CD14-positive monocyte (primary cell): ENCODE results near the gene SLC30A10. TPM values are rescaled to one million over a fixed set of nuclear protein-coding genes. Genes with fewer than 3 reads are reported as not detected.

Source experiments
- DNase-seq, 3 donors: peaks; one replicate each; pipeline ENCODE4 v3.0.0-alpha.2; 2011 to 2022
- H2AFZ ChIP-seq: 2 replicates; pipeline ENCODE4 v1.6.0; 2012; ENCODE audit warnings: mild to moderate bottlenecking, low read depth, low read length, inconsistent platforms; ENCODE audit not compliant: insufficient read depth, poor library complexity, severe bottlenecking
- H3K27ac ChIP-seq, 2 donors: 1 replicate in 1 of 2; 2 replicates in 1 of 2; pipeline ENCODE4 v1.5.1; 2012 to 2013; ENCODE audit warnings: low read length in 2 of 2, control low read depth in 1 of 2, inconsistent platforms in 1 of 2, low read depth in 1 of 2, mild to moderate bottlenecking in 1 of 2
- H3K27me3 ChIP-seq, 2 donors: one replicate each; pipeline versions ENCODE4 v1.6.0 to v1.6.1; 2011 to 2013; ENCODE audit warnings: low read length in 2 of 2; ENCODE audit not compliant: control insufficient read depth in 2 of 2, insufficient read depth in 2 of 2
- H3K36me3 ChIP-seq, 2 donors: replicated peaks in 1 of 2; 1 replicate in 1 of 2; 2 replicates in 1 of 2; pipeline versions ENCODE4 v1.5.1 to v1.6.1; 2012 to 2013; ENCODE audit warnings: low read length in 2 of 2, control low read depth in 1 of 2, inconsistent platforms in 1 of 2, mild to moderate bottlenecking in 1 of 2; ENCODE audit not compliant: insufficient read depth in 2 of 2, control insufficient read depth in 1 of 2
- H3K4me1 ChIP-seq, 2 donors: 1 replicate in 1 of 2; 2 replicates in 1 of 2; pipeline versions ENCODE4 v1.5.1 to v1.6.1; 2012 to 2013; ENCODE audit warnings: low read length in 2 of 2, control low read depth in 1 of 2, inconsistent platforms in 1 of 2, mild to moderate bottlenecking in 1 of 2, moderate library complexity in 1 of 2; ENCODE audit not compliant: insufficient read depth in 2 of 2, control insufficient read depth in 1 of 2
- H3K4me2 ChIP-seq: replicated peaks from 2 replicates; pipeline ENCODE3; 2012; ENCODE audit warnings: low read length, moderate library complexity, mild to moderate bottlenecking; ENCODE audit not compliant: poor library complexity, severe bottlenecking; ENCODE audit errors: extremely low read depth
- H3K4me3 ChIP-seq, 3 experiments: fragments of 200-600 bp in 1 of 3; sonication (generic) in 1 of 3; replicated peaks in 1 of 3; 1 replicate in 2 of 3; 2 replicates in 1 of 3; pipeline ENCODE4 v1.5.1; 2011 to 2013; ENCODE audit warnings: low read length in 3 of 3, mild to moderate bottlenecking in 3 of 3, control low read depth in 2 of 3, low read depth in 2 of 3, inconsistent platforms in 1 of 3, moderate library complexity in 1 of 3
- H3K79me2 ChIP-seq: 2 replicates; pipeline ENCODE4 v1.6.0; 2012; ENCODE audit warnings: mild to moderate bottlenecking, control low read depth, inconsistent platforms, low read length, moderate library complexity; ENCODE audit not compliant: insufficient read depth
- H3K9ac ChIP-seq: 2 replicates; pipeline ENCODE4 v1.6.0; 2017; ENCODE audit warnings: low read length, mild to moderate bottlenecking; ENCODE audit not compliant: insufficient read depth, poor library complexity, severe bottlenecking
- H3K9me3 ChIP-seq, 2 donors: replicated peaks in 1 of 2; 1 replicate in 1 of 2; 2 replicates in 1 of 2; pipeline versions ENCODE4 v1.5.1 to v1.6.1; 2012 to 2013; ENCODE audit warnings: low read length in 2 of 2, control low read depth in 1 of 2; ENCODE audit not compliant: control insufficient read depth in 1 of 2, insufficient read depth in 1 of 2
- H4K20me1 ChIP-seq: 2 replicates; pipeline ENCODE4 v1.6.0; 2012; ENCODE audit warnings: mild to moderate bottlenecking, low read length, control low read depth, moderate library complexity; ENCODE audit not compliant: insufficient read depth
- H3K27ac Mint-ChIP-seq, 7 donors: one replicate each; pipeline ENCODE4 v1.8.0; 2020; ENCODE audit warnings: mild to moderate bottlenecking in 7 of 7, mixed read lengths in 7 of 7, moderate library complexity in 6 of 7, inconsistent platforms in 2 of 7
- H3K27me3 Mint-ChIP-seq, 3 donors: one replicate each; pipeline ENCODE4 v1.8.0; 2021 to 2022; ENCODE audit warnings: low read depth in 3 of 3, mild to moderate bottlenecking in 3 of 3, mixed read lengths in 3 of 3, moderate library complexity in 3 of 3, inconsistent platforms in 1 of 3
- H3K36me3 Mint-ChIP-seq, 2 donors: one replicate each; pipeline ENCODE4 v1.8.0; 2020; ENCODE audit warnings: mixed read lengths in 2 of 2, inconsistent platforms in 1 of 2, mild to moderate bottlenecking in 1 of 2
- H3K4me1 Mint-ChIP-seq: one replicate; pipeline ENCODE4 v1.8.0; 2020; ENCODE audit warnings: mild to moderate bottlenecking, mixed read lengths
- H3K4me3 Mint-ChIP-seq, 2 donors: one replicate each; pipeline ENCODE4 v1.8.0; 2020; ENCODE audit warnings: mild to moderate bottlenecking in 2 of 2, mixed read lengths in 2 of 2, moderate library complexity in 1 of 2
- H3K9me3 Mint-ChIP-seq, 7 donors: one replicate each; pipeline ENCODE4 v1.8.0; 2020 to 2022; ENCODE audit warnings: mixed read lengths in 7 of 7, mild to moderate bottlenecking in 6 of 7, moderate library complexity in 6 of 7, inconsistent platforms in 2 of 7
- CTCF ChIP-seq: fragments of 200-600 bp; IDR thresholded peaks from one replicate; pipeline ENCODE4 v1.8.0; 2022; ENCODE audit warnings: antibody characterized with exemption, mild to moderate bottlenecking
- WGBS: methylation state at CpG from one replicate; pipeline ENCODE4 v1.1.5; 2013; ENCODE audit warnings: missing lambda C conversion rate; ENCODE audit not compliant: insufficient coverage; 5-methylcytosine and 5-hydroxymethylcytosine counted together
- intact Hi-C, 2 donors: fragments of 100-400 bp; cut with micrococcal nuclease; formaldehyde crosslinking; loops; one replicate each; pipeline versions ENCODE4 v1.15.0 to v1.15.1; 2023
- polyA minus RNA-seq: library from RNA; depleted of rRNA, polyadenylated mRNA; stranded (reverse); fragments of >200 nt; gene quantifications from 2 replicates; pipeline ENCODE4 v1.2.3, GENCODE V29; 2012
- polyA plus RNA-seq, 3 donors: library from polyadenylated mRNA; depleted of rRNA in 1 of 3; unstranded in 2 of 3; stranded (reverse) in 1 of 3; fragments of 300-500 nt in 2 of 3; fragments of >200 nt in 1 of 3; fragmentation: Illumina TruSeq in 2 of 3; gene quantifications; 1 replicate in 2 of 3; 2 replicates in 1 of 3; pipeline ENCODE4 v1.2.3, GENCODE V29; 2012 to 2021
- total RNA-seq, 12 experiments: library from RNA in 1 of 12; stranded (reverse) in 1 of 12; fragments of 120-200 nt in 1 of 12; gene quantifications; one replicate each; pipeline ENCODE4 v1.2.4 and lab custom pipeline; 2013 to 2026; ENCODE audit warnings: mixed read lengths in 6 of 12, inconsistent platforms in 1 of 12

Gene SLC30A10
- 0.10 TPM for total RNA-seq (2013)
- polyA plus RNA-seq, result not detected
- 0.08 TPM in 1 of 2 replicates, not detected in the other for polyA minus RNA-seq
- total RNA-seq (lab: John Stamatoyannopoulos, UW), result 0 to 2.0 (median 0.14) reads per million in 11 experiments

- peaks cover 3 to 9% of the 10 kb centered on the region in 2 donors for H3K4me1 ChIP-seq
- TF ChIP-seq CTCF, result no peak
- no peak within 1 kb of the TSS for H3K9ac ChIP-seq
- no peaks in the 10 kb centered on the region for H4K20me1 ChIP-seq
- peak within 1 kb of the TSS in 1 of 3 experiments; percentile 30 for H3K4me3 ChIP-seq
- H3K79me2 ChIP-seq, result no peaks in the 10 kb centered on the region
- H3K27ac Mint-ChIP-seq, result no peak within 1 kb of the TSS
- peak within 1 kb of the TSS; percentile 20 to 89 for H3K4me3 Mint-ChIP-seq
- H3K36me3 ChIP-seq, result no peaks in the 10 kb centered on the region
- H3K9me3 ChIP-seq, result peaks cover 0 to 3% of the 10 kb centered on the region in 2 donors
- peaks cover 0 to 5% (median 4%) of the 10 kb centered on the region in 7 donors for H3K9me3 Mint-ChIP-seq
- under 1% methylated on average over 85 of the region's 91 CpGs for WGBS
- H3K27me3 Mint-ChIP-seq, result peaks cover 36 to 67% (median 45%) of the 10 kb centered on the region in 3 donors
- no peak within 1 kb of the TSS for H3K27ac ChIP-seq
- peaks cover 10% of the 10 kb centered on the region for H3K4me1 Mint-ChIP-seq
- intact Hi-C loops, result no loop called here
- H3K4me2 ChIP-seq, result peak within 1 kb of the TSS; percentile 47
- H3K27me3 ChIP-seq, result peaks cover 40 to 47% of the 10 kb centered on the region in 2 donors
- DNase-seq, result no peak
- H3K36me3 Mint-ChIP-seq, result peaks cover 0 to 2% of the 10 kb centered on the region in 2 donors
- peak within 1 kb of the TSS; percentile 48 for H2AFZ ChIP-seq
Measured at GRCh38 chr1:219927956-219928790, at the start of gene SLC30A10. SLC30A10 (minus strand) TSS chr1:219928557; CDS start chr1:219928440, 117 bp downstream.

GRCh38 chr1:219973213-219973612 is 44.9 kb upstream of the SLC30A10 start:
- peaks cover 73 to 98% of the 10 kb centered on the region in 2 donors for H3K36me3 ChIP-seq
- Mint-ChIP-seq H3K4me1 (no peaks in the 10 kb centered on the region), H3K4me3 (no peak overlapping the region), H3K27ac (no peak overlapping the region), H3K36me3 (peaks cover 71 to 84% of the 10 kb centered on the region in 2 donors), H3K9me3 (peaks cover 0 to 2% (median 0%) of the 10 kb centered on the region in 7 donors), H3K27me3 (no peaks in the 10 kb centered on the region)
- intact Hi-C loops, result no loop called here
- H3K9ac ChIP-seq, result no peak overlapping the region
- H3K27ac ChIP-seq, result no peak overlapping the region
- H3K4me1 ChIP-seq, result no peaks in the 10 kb centered on the region
- no peak overlapping the region for H2AFZ ChIP-seq
- H3K79me2 ChIP-seq, result no peaks in the 10 kb centered on the region
- H3K4me3 ChIP-seq, result no peak overlapping the region
- no peaks in the 10 kb centered on the region for H4K20me1 ChIP-seq
- H3K27me3 ChIP-seq, result no peaks in the 10 kb centered on the region
- no peak for TF ChIP-seq CTCF
- H3K9me3 ChIP-seq, result no peaks in the 10 kb centered on the region
- no peak overlapping the region for H3K4me2 ChIP-seq
- 100% methylated on average over 2 of the region's 3 CpGs for WGBS
- no peak for DNase-seq
